ENCODE results near the gene CTNNA2.

Gene CTNNA2

GRCh38 chr2:79993144-79993543 lies 480.3 kb downstream of the CTNNA2 start:
- H2AFZ ChIP-seq (ENCODE audit: insufficient read depth, low read length, poor library complexity), result no peak overlapping the region
- H3K18ac ChIP-seq (ENCODE audit: low read length), result no peak overlapping the region
- H4K91ac ChIP-seq (ENCODE audit: low read depth, low read length), result no peak overlapping the region
- no peak overlapping the region for H2AK5ac ChIP-seq (ENCODE audit: low read length)
- peaks cover 2% of the 10 kb centered on the region for H3K9me3 ChIP-seq (ENCODE audit: insufficient read depth, low read depth, low read length)
- H3K14ac ChIP-seq (ENCODE audit: low read length), result no peak overlapping the region
- H3K4me3 ChIP-seq (ENCODE audit: low read depth, low read length), result no peak overlapping the region
- no peak overlapping the region for H2BK120ac ChIP-seq (ENCODE audit: insufficient read depth, low read length, poor library complexity)
- DNase-seq, result no peak
- H3K79me1 ChIP-seq (ENCODE audit: low read length), result no peaks in the 10 kb centered on the region
- no peak overlapping the region for H4K12ac ChIP-seq (ENCODE audit: low read depth, low read length)
- H3K4me1 ChIP-seq (ENCODE audit: control insufficient read depth in 1 of 2, insufficient read depth in 2 of 2, low read length in 2 of 2), result no peaks in the 10 kb centered on the region
- no peak overlapping the region for H3K9ac ChIP-seq (ENCODE audit: low read length)
- H3K79me2 ChIP-seq (ENCODE audit: control insufficient read depth, insufficient read depth, low read length, poor library complexity), result no peaks in the 10 kb centered on the region
- no peaks in the 10 kb centered on the region for H3K36me3 ChIP-seq (ENCODE audit: control insufficient read depth in 1 of 2, insufficient read depth in 2 of 2, low read length in 2 of 2)
- no peak overlapping the region for H3K4me2 ChIP-seq (ENCODE audit: low read length)
- H3K27ac ChIP-seq (ENCODE audit: low read depth, low read length), result no peak overlapping the region
- no peak overlapping the region for H2BK12ac ChIP-seq (ENCODE audit: low read length)
- no peak overlapping the region for H4K8ac ChIP-seq (ENCODE audit: low read depth, low read length)
- no peak overlapping the region for H3K23ac ChIP-seq (ENCODE audit: low read length)
- no peak overlapping the region for H3K4ac ChIP-seq (ENCODE audit: low read depth, low read length)
- no CpG with 5 or more reads among the region's 3 CpGs for WGBS (ENCODE audit: extremely low coverage, insufficient coverage, insufficient read length)
- no peaks in the 10 kb centered on the region for H3K27me3 ChIP-seq (ENCODE audit: insufficient read depth, low read length)
- H2BK5ac ChIP-seq (ENCODE audit: low read depth, low read length, poor library complexity), result no peak overlapping the region

- Histone ChIP-seq H3K4me2 (ENCODE audit: low read length) (no peak overlapping the region), H2BK5ac (ENCODE audit: low read depth, low read length, poor library complexity) (no peak overlapping the region), H4K91ac (ENCODE audit: low read depth, low read length) (no peak overlapping the region), H3K23ac (ENCODE audit: low read length) (no peak overlapping the region), H4K8ac (ENCODE audit: low read depth, low read length) (no peak overlapping the region), H3K27ac (ENCODE audit: low read depth, low read length) (no peak overlapping the region), H4K12ac (ENCODE audit: low read depth, low read length) (no peak overlapping the region), H3K9ac (ENCODE audit: low read length) (no peak overlapping the region), H3K4me3 (ENCODE audit: low read depth, low read length) (no peak overlapping the region), H2AK5ac (ENCODE audit: low read length) (no peak overlapping the region), H3K79me2 (ENCODE audit: control insufficient read depth, insufficient read depth, low read length, poor library complexity) (no peaks in the 10 kb centered on the region), H3K14ac (ENCODE audit: low read length) (no peak overlapping the region), H2BK12ac (ENCODE audit: low read length) (no peak overlapping the region), H3K36me3 (ENCODE audit: control insufficient read depth in 1 of 2, insufficient read depth in 2 of 2, low read length in 2 of 2) (no peaks in the 10 kb centered on the region), H3K9me3 (ENCODE audit: insufficient read depth, low read depth, low read length) (peaks cover 2% of the 10 kb centered on the region), H2AFZ (ENCODE audit: insufficient read depth, low read length, poor library complexity) (no peak overlapping the region), H3K4me1 (ENCODE audit: control insufficient read depth in 1 of 2, insufficient read depth in 2 of 2, low read length in 2 of 2) (peaks cover 0 to 2% of the 10 kb centered on the region in 2 experiments), H3K4ac (ENCODE audit: low read depth, low read length) (no peak overlapping the region), H3K79me1 (ENCODE audit: low read length) (no peaks in the 10 kb centered on the region), H2BK120ac (ENCODE audit: insufficient read depth, low read length, poor library complexity) (no peak overlapping the region), H3K27me3 (ENCODE audit: insufficient read depth, low read length) (no peaks in the 10 kb centered on the region), H3K18ac (ENCODE audit: low read length) (no peak overlapping the region)
- no peak for DNase-seq
- WGBS (ENCODE audit: extremely low coverage, insufficient coverage, insufficient read length), result no CpG with 5 or more reads among the region's 5 CpGs
Measured at GRCh38 chr2:79994161-79994560, 481.3 kb downstream of the CTNNA2 start.

GRCh38 chr2:79994965-79995364 lies 482.1 kb downstream of the CTNNA2 start:
- Histone ChIP-seq H4K12ac (ENCODE audit: low read depth, low read length) (no peak overlapping the region), H3K4me3 (ENCODE audit: low read depth, low read length) (no peak overlapping the region), H3K23ac (ENCODE audit: low read length) (no peak overlapping the region), H3K14ac (ENCODE audit: low read length) (no peak overlapping the region), H3K79me1 (ENCODE audit: low read length) (no peaks in the 10 kb centered on the region), H2AK5ac (ENCODE audit: low read length) (no peak overlapping the region), H2BK5ac (ENCODE audit: low read depth, low read length, poor library complexity) (no peak overlapping the region), H2AFZ (ENCODE audit: insufficient read depth, low read length, poor library complexity) (no peak overlapping the region), H3K4me1 (ENCODE audit: control insufficient read depth in 1 of 2, insufficient read depth in 2 of 2, low read length in 2 of 2) (peaks cover 0 to 4% of the 10 kb centered on the region in 2 experiments), H3K9me3 (ENCODE audit: insufficient read depth, low read depth, low read length) (peaks cover 2% of the 10 kb centered on the region), H3K18ac (ENCODE audit: low read length) (no peak overlapping the region), H3K9ac (ENCODE audit: low read length) (no peak overlapping the region), H2BK120ac (ENCODE audit: insufficient read depth, low read length, poor library complexity) (no peak overlapping the region), H2BK12ac (ENCODE audit: low read length) (no peak overlapping the region), H3K27ac (ENCODE audit: low read depth, low read length) (no peak overlapping the region), H3K4ac (ENCODE audit: low read depth, low read length) (no peak overlapping the region), H3K4me2 (ENCODE audit: low read length) (no peak overlapping the region), H3K79me2 (ENCODE audit: control insufficient read depth, insufficient read depth, low read length, poor library complexity) (no peaks in the 10 kb centered on the region), H3K27me3 (ENCODE audit: insufficient read depth, low read length) (no peaks in the 10 kb centered on the region), H4K8ac (ENCODE audit: low read depth, low read length) (no peak overlapping the region), H3K36me3 (ENCODE audit: control insufficient read depth in 1 of 2, insufficient read depth in 2 of 2, low read length in 2 of 2) (no peaks in the 10 kb centered on the region), H4K91ac (ENCODE audit: low read depth, low read length) (no peak overlapping the region)
- DNase-seq, result no peak

GRCh38 chr2:79996709-79997108 lies 483.9 kb downstream of the CTNNA2 start:
- WGBS (ENCODE audit: extremely low coverage, insufficient coverage, insufficient read length), result no CpG with 5 or more reads among the region's 5 CpGs
- Histone ChIP-seq H4K8ac (ENCODE audit: low read depth, low read length) (peak overlapping the region; percentile 4), H3K27ac (ENCODE audit: low read depth, low read length) (no peak overlapping the region), H3K4ac (ENCODE audit: low read depth, low read length) (no peak overlapping the region), H4K91ac (ENCODE audit: low read depth, low read length) (peak overlapping the region; percentile 28), H3K36me3 (ENCODE audit: control insufficient read depth in 1 of 2, insufficient read depth in 2 of 2, low read length in 2 of 2) (no peaks in the 10 kb centered on the region), H2AFZ (ENCODE audit: insufficient read depth, low read length, poor library complexity) (no peak overlapping the region), H3K27me3 (ENCODE audit: insufficient read depth, low read length) (no peaks in the 10 kb centered on the region), H3K4me2 (ENCODE audit: low read length) (no peak overlapping the region), H2BK120ac (ENCODE audit: insufficient read depth, low read length, poor library complexity) (no peak overlapping the region), H3K4me3 (ENCODE audit: low read depth, low read length) (no peak overlapping the region), H3K9me3 (ENCODE audit: insufficient read depth, low read depth, low read length) (peaks cover 2% of the 10 kb centered on the region), H2BK12ac (ENCODE audit: low read length) (no peak overlapping the region), H3K14ac (ENCODE audit: low read length) (no peak overlapping the region), H3K79me2 (ENCODE audit: control insufficient read depth, insufficient read depth, low read length, poor library complexity) (no peaks in the 10 kb centered on the region), H3K18ac (ENCODE audit: low read length) (no peak overlapping the region), H3K4me1 (ENCODE audit: control insufficient read depth in 1 of 2, insufficient read depth in 2 of 2, low read length in 2 of 2) (peaks cover 0 to 4% of the 10 kb centered on the region in 2 experiments), H3K79me1 (ENCODE audit: low read length) (no peaks in the 10 kb centered on the region), H2AK5ac (ENCODE audit: low read length) (no peak overlapping the region), H2BK5ac (ENCODE audit: low read depth, low read length, poor library complexity) (no peak overlapping the region), H3K9ac (ENCODE audit: low read length) (no peak overlapping the region), H3K23ac (ENCODE audit: low read length) (no peak overlapping the region), H4K12ac (ENCODE audit: low read depth, low read length) (no peak overlapping the region)
- no peak for DNase-seq
